GM20000 (cell line): ENCODE data around the gene CCT8.

ENCODE experiments used
- DNase-seq: peaks from one replicate; pipeline ENCODE4 v3.0.0; 2012; ENCODE audit warnings: low spot score
- CTCF ChIP-seq: IDR thresholded peaks from 2 replicates; pipeline ENCODE4 v1.5.1; 2012; ENCODE audit warnings: mild to moderate bottlenecking, control low read depth; ENCODE audit errors: extremely low read depth, missing control alignments

Gene CCT8

GRCh38 chr21:29104239-29104708 lies 30.8 kb upstream of the CCT8 start:
- DNase-seq, result peak; percentile 25

GRCh38 chr21:29102791-29103257 lies 29.4 kb upstream of the CCT8 start:
- TF ChIP-seq CTCF, result no peak
- DNase-seq, result no peak

More at GRCh38 chr21:29104239-29104708, 30.8 kb upstream of the CCT8 start:
- no peak for TF ChIP-seq CTCF

GRCh38 chr21:29098156-29098555 lies 24.7 kb upstream of the CCT8 start:
- DNase-seq, result no peak
- no peak for TF ChIP-seq CTCF

GRCh38 chr21:29096218-29097015 lies 23.0 kb upstream of the CCT8 start:
- no peak for TF ChIP-seq CTCF
- DNase-seq, result no peak

- no peak for TF ChIP-seq CTCF
- DNase-seq, result no peak
Observed at GRCh38 chr21:29092102-29092959, 18.9 kb upstream of the CCT8 start.

GRCh38 chr21:29091033-29091432 lies 17.6 kb upstream of the CCT8 start:
- DNase-seq, result no peak
- TF ChIP-seq CTCF, result no peak
